Measurements from ENCODE around the gene CTDSPL2. TPM values are rescaled to one million over a fixed set of nuclear protein-coding genes. Genes with fewer than 3 reads are reported as not detected.
"Not testable (repeated sequence)": the region's sequence is repeated elsewhere in the genome, so short reads cannot be mapped to it uniquely, and the experiment has no call there.

CTDSPL2 gene
- total RNA-seq, 1 donor from 2014 or later = 66.0 TPM

- H3K4me1 Mint-ChIP-seq (ENCODE audit: low read depth) = peaks cover 45% of the 10 kb centered on the region
- H3K27ac Mint-ChIP-seq = peak overlapping the region; percentile 88
- peak; percentile 73 for DNase-seq (ENCODE audit: low spot score)
- peaks cover 28% of the 10 kb centered on the region for H3K36me3 Mint-ChIP-seq (ENCODE audit: low read depth)
- H3K4me3 Mint-ChIP-seq = peak overlapping the region; percentile 90
- intact Hi-C loops (cut with micrococcal nuclease) = loop anchor here (1.0 to 5.0 kb wide), 7 partner anchors 14 to 709 kb away; partner anchors contain the start of genes B2M, CTDSPL2, PATL2 and SPG11
- no peaks in the 10 kb centered on the region for H3K9me3 Mint-ChIP-seq
- no peaks in the 10 kb centered on the region for H3K27me3 Mint-ChIP-seq (ENCODE audit: insufficient read depth)
Measured at GRCh38 chr15:44536302-44536961, 109.0 kb downstream of the CTDSPL2 start.

GRCh38 chr15:44536962-44537734, 109.7 kb downstream of the CTDSPL2 start, which contains the start of gene EIF3J:
Gene EIF3J, plus strand, starts transcription at chr15:44537147. Its CDS starts 48 bp downstream, at chr15:44537195.
- Mint-ChIP-seq H3K27me3 (ENCODE audit: insufficient read depth) (no peaks in the 10 kb centered on the region), H3K4me3 (peak within 1 kb of the TSS; percentile 93), H3K4me1 (ENCODE audit: low read depth) (peaks cover 52% of the 10 kb centered on the region), H3K9me3 (no peaks in the 10 kb centered on the region), H3K27ac (peak within 1 kb of the TSS; percentile 98), H3K36me3 (ENCODE audit: low read depth) (peaks cover 34% of the 10 kb centered on the region)
- intact Hi-C loops (cut with micrococcal nuclease) = loop anchor here (1.0 to 5.0 kb wide), 10 partner anchors 9 to 710 kb away; partner anchors contain the start of genes B2M, CTDSPL2, GOLM2 and PATL2
- DNase-seq (ENCODE audit: low spot score) = peak; percentile 95

GRCh38 chr15:44537735-44538240, 110.4 kb downstream of the CTDSPL2 start:
- peak overlapping the region; percentile 98 for H3K27ac Mint-ChIP-seq
- no peaks in the 10 kb centered on the region for H3K9me3 Mint-ChIP-seq
- H3K4me1 Mint-ChIP-seq (ENCODE audit: low read depth) = peaks cover 57% of the 10 kb centered on the region
- H3K4me3 Mint-ChIP-seq = peak overlapping the region; percentile 93
- peaks cover 37% of the 10 kb centered on the region for H3K36me3 Mint-ChIP-seq (ENCODE audit: low read depth)
- H3K27me3 Mint-ChIP-seq (ENCODE audit: insufficient read depth) = no peaks in the 10 kb centered on the region
- DNase-seq (ENCODE audit: low spot score) = peak; percentile 14
- intact Hi-C loops (cut with micrococcal nuclease) = loop anchor here (1.0 to 5.0 kb wide), 8 partner anchors 9 to 710 kb away; partner anchors contain the start of genes B2M, GOLM2, PATL2 and SPG11

GRCh38 chr15:44541282-44541958, 114.0 kb downstream of the CTDSPL2 start:
- Mint-ChIP-seq H3K9me3 (peaks cover 4% of the 10 kb centered on the region), H3K4me3 (no peak overlapping the region), H3K36me3 (ENCODE audit: low read depth) (peaks cover 43% of the 10 kb centered on the region), H3K4me1 (ENCODE audit: low read depth) (peaks cover 64% of the 10 kb centered on the region), H3K27me3 (ENCODE audit: insufficient read depth) (no peaks in the 10 kb centered on the region), H3K27ac (no peak overlapping the region)
- DNase-seq (ENCODE audit: low spot score) = no peak
- intact Hi-C loops (cut with micrococcal nuclease) = no loop called here

- Mint-ChIP-seq H3K4me3 (no peak overlapping the region), H3K36me3 (ENCODE audit: low read depth) (peaks cover 43% of the 10 kb centered on the region)
Measured at GRCh38 chr15:44542596-44542995, 115.2 kb downstream of the CTDSPL2 start.

GRCh38 chr15:44544745-44545144, 117.3 kb downstream of the CTDSPL2 start:
- Mint-ChIP-seq H3K4me1 (ENCODE audit: low read depth) (peaks cover 63% of the 10 kb centered on the region), H3K36me3 (ENCODE audit: low read depth) (peaks cover 40% of the 10 kb centered on the region), H3K4me3 (peak overlapping the region; percentile 15)
- H3K9me3 Mint-ChIP-seq; intact Hi-C loops (cut with micrococcal nuclease); H3K27ac Mint-ChIP-seq; H3K27me3 Mint-ChIP-seq (ENCODE audit: insufficient read depth); DNase-seq (ENCODE audit: low spot score): not testable (repeated sequence)

More at GRCh38 chr15:44542596-44542995, 115.2 kb downstream of the CTDSPL2 start:
- H3K4me1 Mint-ChIP-seq (ENCODE audit: low read depth) = peaks cover 69% of the 10 kb centered on the region
- intact Hi-C loops (cut with micrococcal nuclease) = no loop called here
- no peaks in the 10 kb centered on the region for H3K27me3 Mint-ChIP-seq (ENCODE audit: insufficient read depth)
- H3K9me3 Mint-ChIP-seq = peaks cover 4% of the 10 kb centered on the region
- no peak overlapping the region for H3K27ac Mint-ChIP-seq
- no peak for DNase-seq (ENCODE audit: low spot score)

- H3K4me1 Mint-ChIP-seq (ENCODE audit: low read depth) = peaks cover 54% of the 10 kb centered on the region
- peaks cover 4% of the 10 kb centered on the region for H3K9me3 Mint-ChIP-seq
- H3K27me3 Mint-ChIP-seq (ENCODE audit: insufficient read depth) = no peaks in the 10 kb centered on the region
- peak overlapping the region; percentile 90 for H3K27ac Mint-ChIP-seq
- peaks cover 37% of the 10 kb centered on the region for H3K36me3 Mint-ChIP-seq (ENCODE audit: low read depth)
- intact Hi-C loops (cut with micrococcal nuclease) = loop anchor here (1.0 kb wide), 3 partner anchors 9 to 238 kb away; partner anchors contain the start of gene EIF3J
- H3K4me3 Mint-ChIP-seq = peak overlapping the region; percentile 64
- peak; percentile 31 for DNase-seq (ENCODE audit: low spot score)
Measured at GRCh38 chr15:44545913-44546802, 118.7 kb downstream of the CTDSPL2 start.

- H3K27ac Mint-ChIP-seq; H3K4me3 Mint-ChIP-seq; H3K9me3 Mint-ChIP-seq; H3K27me3 Mint-ChIP-seq (ENCODE audit: insufficient read depth); intact Hi-C loops (cut with micrococcal nuclease); DNase-seq (ENCODE audit: low spot score): not testable (repeated sequence)
- Mint-ChIP-seq H3K4me1 (ENCODE audit: low read depth) (peaks cover 26% of the 10 kb centered on the region), H3K36me3 (ENCODE audit: low read depth) (peaks cover 27% of the 10 kb centered on the region)
Measured at GRCh38 chr15:44549152-44549551, 121.7 kb downstream of the CTDSPL2 start.

- Mint-ChIP-seq H3K27ac (no peak overlapping the region), H3K27me3 (ENCODE audit: insufficient read depth) (no peaks in the 10 kb centered on the region), H3K9me3 (no peaks in the 10 kb centered on the region), H3K4me3 (no peak overlapping the region), H3K36me3 (ENCODE audit: low read depth) (peaks cover 34% of the 10 kb centered on the region), H3K4me1 (ENCODE audit: low read depth) (peaks cover 32% of the 10 kb centered on the region)
- intact Hi-C loops (cut with micrococcal nuclease) = loop anchor here (2.0 kb wide), 1 partner anchor 13 kb away; the partner anchor contains the start of gene EIF3J
- no peak for DNase-seq (ENCODE audit: low spot score)
Measured at GRCh38 chr15:44550256-44550655, 122.8 kb downstream of the CTDSPL2 start.

- H3K36me3 Mint-ChIP-seq (ENCODE audit: low read depth) = peaks cover 39% of the 10 kb centered on the region
Measured at GRCh38 chr15:44550734-44551133, 123.3 kb downstream of the CTDSPL2 start.

GRCh38 chr15:44554934-44555723, 127.7 kb downstream of the CTDSPL2 start:
- H3K4me1 Mint-ChIP-seq (ENCODE audit: low read depth) = peaks cover 21% of the 10 kb centered on the region
- no peaks in the 10 kb centered on the region for H3K27me3 Mint-ChIP-seq (ENCODE audit: insufficient read depth)
- H3K9me3 Mint-ChIP-seq = no peaks in the 10 kb centered on the region
- no peak for DNase-seq (ENCODE audit: low spot score)
- intact Hi-C loops (cut with micrococcal nuclease) = no loop called here
- peaks cover 44% of the 10 kb centered on the region for H3K36me3 Mint-ChIP-seq (ENCODE audit: low read depth)
- H3K27ac Mint-ChIP-seq = peak overlapping the region; percentile 14
- no peak overlapping the region for H3K4me3 Mint-ChIP-seq

More at GRCh38 chr15:44550734-44551133, 123.3 kb downstream of the CTDSPL2 start:
- no peak overlapping the region for H3K4me3 Mint-ChIP-seq
- no peaks in the 10 kb centered on the region for H3K9me3 Mint-ChIP-seq
- H3K4me1 Mint-ChIP-seq (ENCODE audit: low read depth) = peaks cover 34% of the 10 kb centered on the region
- no peaks in the 10 kb centered on the region for H3K27me3 Mint-ChIP-seq (ENCODE audit: insufficient read depth)
- no peak for DNase-seq (ENCODE audit: low spot score)
- no peak overlapping the region for H3K27ac Mint-ChIP-seq
- intact Hi-C loops (cut with micrococcal nuclease) = loop anchor here (2.0 kb wide), 1 partner anchor 14 kb away; the partner anchor contains the start of gene EIF3J
